C4-2B (cell line): ENCODE data around the gene F13A1.

Experiments used
- ZFX ChIP-seq: fragments of 450-650 bp; IDR thresholded peaks from 2 replicates; pipeline ENCODE4 v1.6.1; 2017
- TF ChIP-seq, protein P1 (sequence below): fragments of 450-650 bp; conservative IDR thresholded peaks from 2 replicates; pipeline ENCODE4 v1.5.1; 2017; ENCODE audit warnings: mild to moderate bottlenecking

DNA sequence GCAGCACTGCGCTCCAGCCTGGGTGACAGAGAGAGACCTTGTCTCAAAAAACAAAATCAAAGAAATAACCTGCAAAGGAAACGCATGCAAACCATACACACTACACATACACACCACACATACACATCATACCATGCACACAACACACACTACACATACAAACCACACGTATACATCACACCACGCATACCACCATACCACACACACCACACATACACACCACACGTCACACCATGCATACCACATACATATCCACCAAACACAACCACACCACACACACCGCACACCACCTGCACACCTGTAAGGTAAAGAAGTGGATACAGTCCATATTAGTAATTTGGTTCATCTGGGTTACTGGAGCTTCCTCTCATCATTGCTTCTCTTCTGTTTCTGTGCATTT, 32.3 kb upstream of the F13A1 start:
- TF ChIP-seq, protein P1, sequence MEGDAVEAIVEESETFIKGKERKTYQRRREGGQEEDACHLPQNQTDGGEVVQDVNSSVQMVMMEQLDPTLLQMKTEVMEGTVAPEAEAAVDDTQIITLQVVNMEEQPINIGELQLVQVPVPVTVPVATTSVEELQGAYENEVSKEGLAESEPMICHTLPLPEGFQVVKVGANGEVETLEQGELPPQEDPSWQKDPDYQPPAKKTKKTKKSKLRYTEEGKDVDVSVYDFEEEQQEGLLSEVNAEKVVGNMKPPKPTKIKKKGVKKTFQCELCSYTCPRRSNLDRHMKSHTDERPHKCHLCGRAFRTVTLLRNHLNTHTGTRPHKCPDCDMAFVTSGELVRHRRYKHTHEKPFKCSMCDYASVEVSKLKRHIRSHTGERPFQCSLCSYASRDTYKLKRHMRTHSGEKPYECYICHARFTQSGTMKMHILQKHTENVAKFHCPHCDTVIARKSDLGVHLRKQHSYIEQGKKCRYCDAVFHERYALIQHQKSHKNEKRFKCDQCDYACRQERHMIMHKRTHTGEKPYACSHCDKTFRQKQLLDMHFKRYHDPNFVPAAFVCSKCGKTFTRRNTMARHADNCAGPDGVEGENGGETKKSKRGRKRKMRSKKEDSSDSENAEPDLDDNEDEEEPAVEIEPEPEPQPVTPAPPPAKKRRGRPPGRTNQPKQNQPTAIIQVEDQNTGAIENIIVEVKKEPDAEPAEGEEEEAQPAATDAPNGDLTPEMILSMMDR, result no peak
- TF ChIP-seq ZFX, result no peak
